ENCODE results near the gene CCR7. TPM values are rescaled to one million over a fixed set of nuclear protein-coding genes. Genes with fewer than 3 reads are reported as not detected.

The CCR7 gene
- total and polyA plus RNA-seq, 2 of the 4 experiments (the other 2 are of a cell fraction), result 0.14 to 0.36 TPM

- H2BK5ac ChIP-seq (ENCODE audit: low read depth, low read length, poor library complexity, severe bottlenecking), result no peak overlapping the region
- CTCF ChIA-PET, result no interaction called here
- intact Hi-C loops (cut with micrococcal nuclease), result no loop called here
These were observed 11.0 kb upstream of the CCR7 start for GRCh38 chr17:40576113-40576740.

More at GRCh38 chr17:40576113-40576740, 11.0 kb upstream of the CCR7 start:
- Histone ChIP-seq H3K27me3 (ENCODE audit: control insufficient read depth, insufficient read depth, low read length) (peaks cover 22% of the 10 kb centered on the region), H3K4me2 (ENCODE audit: low read depth, low read length) (no peak overlapping the region), H3K4me1 (ENCODE audit: control insufficient read depth, insufficient read depth, low read length) (no peaks in the 10 kb centered on the region), H4K5ac (ENCODE audit: low read depth, low read length) (no peak overlapping the region), H3K4me3 (ENCODE audit: insufficient read depth, low read depth, low read length) (no peak overlapping the region), H3K23ac (ENCODE audit: low read depth, low read length) (no peak overlapping the region), H3K9me3 (ENCODE audit: control insufficient read depth, insufficient read depth, low read length) (peaks cover 4% of the 10 kb centered on the region; the same call in 1 of the 2 replicates), H3K79me1 (ENCODE audit: low read depth in 1 of 2, low read length in 2 of 2) (no peaks in the 10 kb centered on the region), H2AK9ac (replicated peaks; ENCODE audit: low read depth, low read length, poor library complexity) (no peak overlapping the region), H3K36me3 (ENCODE audit: control insufficient read depth, insufficient read depth, low read length) (no peaks in the 10 kb centered on the region), H4K91ac (ENCODE audit: insufficient read depth, low read depth, low read length) (no peak overlapping the region), H2AFZ (replicated peaks; ENCODE audit: low read length, poor library complexity) (no peak overlapping the region), H3K4ac (ENCODE audit: low read depth, low read length) (no peak overlapping the region), H2BK120ac (ENCODE audit: low read depth, low read length) (no peak overlapping the region), H2AK5ac (ENCODE audit: low read depth, low read length) (no peak overlapping the region), H4K8ac (ENCODE audit: low read depth in 2 of 2, low read length in 2 of 2) (no peak overlapping the region), H2BK20ac (ENCODE audit: low read depth, low read length) (no peak overlapping the region), H3K9me1 (ENCODE audit: insufficient read depth, low read length) (no peaks in the 10 kb centered on the region), H3K9ac (ENCODE audit: low read depth, low read length) (no peak overlapping the region), H3K27ac (ENCODE audit: insufficient read depth, low read length) (no peak overlapping the region), H4K20me1 (ENCODE audit: insufficient read depth, low read length) (no peaks in the 10 kb centered on the region), H3K56ac (ENCODE audit: extremely low read depth, insufficient read depth, low read length) (no peak overlapping the region), H3K14ac (replicated peaks; ENCODE audit: low read depth, low read length) (no peak overlapping the region), H2BK15ac (ENCODE audit: low read depth, low read length) (no peak overlapping the region), H3K18ac (ENCODE audit: low read depth, low read length) (no peak overlapping the region)
- DNase-seq (no peak), ATAC-seq (ENCODE audit: low read depth) (no peak)
- dilution Hi-C loops (cut with HindIII; ENCODE audit: low sequenced_read_pairs, unreplicated experiment), result no loop called here
- no TSS peak for BruUV-seq (replicated peaks)
- in situ Hi-C loops (cut with MboI; ENCODE audit: low sequenced_read_pairs), result no loop called here
- 50% methylated on average over 1 of the region's 5 CpGs; no CpG with 5 or more reads in 1 of the 2 experiments for WGBS, 2 experiments (ENCODE audit: extremely low coverage in 2 of 2, insufficient read length in 1 of 2)
- no peak for TF ChIP-seq MAZ (IDR thresholded peaks at IDR 0.05; ENCODE audit: borderline replicate concordance, low read depth, low read length)
- no peak for TF ChIP-seq POLR2A (IDR thresholded peaks at IDR 0.05; ENCODE audit: low read depth, low read length)
- no peak for TF ChIP-seq RFX5 (IDR thresholded peaks at IDR 0.05; ENCODE audit: low read depth, low read length)
- TF ChIP-seq MXI1 (IDR thresholded peaks at IDR 0.05; ENCODE audit: borderline replicate concordance, low read depth, low read length), result no peak
- no peak for TF ChIP-seq SMC3 (IDR thresholded peaks at IDR 0.05; ENCODE audit: low read depth, low read length)
- no peak for TF ChIP-seq ELK1 (IDR thresholded peaks at IDR 0.05; ENCODE audit: borderline replicate concordance, low read depth, low read length)
- TF ChIP-seq CHD1 (IDR thresholded peaks at IDR 0.05; ENCODE audit: low read depth, low read length), result no peak
- no peak for TF ChIP-seq CTCF (conservative IDR thresholded peaks at IDR 0.05; ENCODE audit: low read depth, low read length)
- no peak for TF ChIP-seq RAD21 (IDR thresholded peaks at IDR 0.05; ENCODE audit: low read length)
- TF ChIP-seq USF2 (IDR thresholded peaks at IDR 0.05; ENCODE audit: low read depth, low read length), result no peak
- TF ChIP-seq NFE2L2 (IDR thresholded peaks at IDR 0.05; ENCODE audit: low read depth, low read length), result no peak
- no peak for TF ChIP-seq FOS (IDR thresholded peaks at IDR 0.05; ENCODE audit: low read depth, low read length)
- POLR2A ChIA-PET (ENCODE audit: unreplicated experiment), result no interaction called here

Measured in IMR-90 (cell line).